Activated naive CD4-positive, alpha-beta T cell treated with anti-CD3 and anti-CD28 coated beads for 36 hours (primary cell): ENCODE measurements around the gene FLOT2. TPM values are rescaled to one million over a fixed set of nuclear protein-coding genes. Genes with fewer than 3 reads are reported as not detected.
"Not testable (repeated sequence)": the region's sequence is repeated elsewhere in the genome, so short reads cannot be mapped to it uniquely, and the experiment has no call there.

Source experiments
- CTCF ChIA-PET: fragments of 350-600 bp; sonication (Branson Sonifier 250); formaldehyde crosslinking; loops from one replicate; lab custom pipeline; 2021; ENCODE audit warnings: antibody characterized with exemption; lab: Charles Lee
- DNase-seq: peaks from one replicate; pipeline ENCODE4 v3.0.0-alpha.2; 2020
- H3K27ac Mint-ChIP-seq: one replicate; pipeline ENCODE4 v1.8.0; 2021; ENCODE audit warnings: mild to moderate bottlenecking, mixed read lengths
- H3K27me3 Mint-ChIP-seq: one replicate; pipeline ENCODE4 v1.8.0; 2021; ENCODE audit warnings: low read depth, mixed read lengths
- H3K36me3 Mint-ChIP-seq: one replicate; pipeline ENCODE4 v1.8.0; 2021; ENCODE audit warnings: low read depth, mixed read lengths
- H3K4me1 Mint-ChIP-seq: one replicate; pipeline ENCODE4 v1.8.0; 2021; ENCODE audit warnings: low read depth, mixed read lengths
- H3K4me3 Mint-ChIP-seq: one replicate; pipeline ENCODE4 v1.8.0; 2021; ENCODE audit warnings: mild to moderate bottlenecking, moderate library complexity, mixed read lengths
- H3K9me3 Mint-ChIP-seq: one replicate; pipeline ENCODE4 v1.8.0; 2021; ENCODE audit warnings: mixed read lengths
- intact Hi-C: fragments of 100-400 bp; cut with micrococcal nuclease; formaldehyde crosslinking; loops from one replicate; pipeline ENCODE4 v1.15.1; 2023
- total RNA-seq, 2 experiments: library from RNA; stranded (reverse); gene quantifications; one replicate each; pipeline ENCODE4 v1.2.3, GENCODE V29; 2021

FLOT2 gene
- total RNA-seq, 2 experiments from 2014 or later = 66.0 to 71.5 TPM

DNA sequence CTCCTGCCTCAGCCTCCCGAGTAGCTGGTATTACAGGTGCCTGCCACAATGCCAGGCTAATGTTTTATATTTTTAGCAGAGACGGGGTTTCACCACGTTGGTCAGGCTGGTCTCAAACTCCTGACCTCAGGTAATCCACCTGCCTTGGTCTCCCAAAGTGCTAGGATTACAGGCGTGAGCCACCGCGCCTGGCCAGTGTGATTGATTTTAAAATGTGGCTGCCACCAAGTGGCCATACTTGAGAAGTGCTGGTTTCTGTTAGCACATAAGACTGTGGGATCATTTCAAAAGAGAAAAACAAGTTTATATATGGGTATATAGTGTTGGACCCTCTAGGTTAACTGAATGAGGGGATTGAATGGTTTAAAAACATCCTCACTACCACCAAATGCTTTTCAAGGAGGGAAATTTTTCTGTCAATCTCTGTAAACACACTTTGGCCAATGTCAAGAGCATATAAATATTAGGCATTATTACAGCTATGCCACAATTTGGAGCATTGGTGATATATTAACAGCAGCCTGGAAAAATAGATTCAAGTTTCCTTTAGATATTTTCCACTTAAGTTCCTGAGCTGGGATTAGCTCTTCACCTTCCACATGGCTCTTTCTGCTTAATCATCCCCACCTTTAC, 18.9 kb upstream of the FLOT2 start:
- peaks cover 63% of the 10 kb centered on the region for H3K36me3 Mint-ChIP-seq
- H3K4me1 Mint-ChIP-seq = peaks cover 13% of the 10 kb centered on the region
- no peak overlapping the region for H3K4me3 Mint-ChIP-seq
- peak overlapping the region; percentile 34 for H3K27ac Mint-ChIP-seq
- H3K9me3 Mint-ChIP-seq = peaks cover 9% of the 10 kb centered on the region
- DNase-seq = peak; percentile 62
- no peaks in the 10 kb centered on the region for H3K27me3 Mint-ChIP-seq
- CTCF ChIA-PET = interaction anchor here (0.5 to 2.9 kb wide), 19 partner anchors 9 to 270 kb away, joined by 3 to 16 read pairs (median 4); partner anchors contain the start of genes FAM222B and TLCD1
- intact Hi-C loops = loop anchor here (1.0 to 2.0 kb wide), 4 partner anchors 20 to 189 kb away; partner anchors contain the start of gene FLOT2

DNA sequence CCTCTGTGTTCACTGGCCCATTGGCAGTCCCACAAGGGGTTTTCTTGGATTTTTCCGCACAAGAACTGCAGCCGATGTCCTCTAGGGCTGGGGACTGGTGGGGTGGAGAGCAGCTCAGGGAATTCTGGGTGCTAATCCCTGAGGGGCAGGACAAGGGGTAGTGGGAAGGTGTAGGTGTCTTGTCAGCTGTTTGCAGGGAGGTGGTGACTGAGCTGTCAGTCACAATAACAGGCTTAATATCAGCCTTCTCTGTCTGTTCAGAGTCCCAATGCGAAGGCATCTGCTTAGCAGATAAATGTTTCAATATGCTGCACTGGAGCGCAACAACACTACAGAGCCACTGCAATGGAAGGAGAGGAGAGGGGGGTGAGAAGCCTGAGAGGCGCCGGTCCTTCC, 15.4 kb upstream of the FLOT2 start:
- Mint-ChIP-seq H3K27me3 (no peaks in the 10 kb centered on the region), H3K27ac (peak overlapping the region; percentile 19), H3K4me1 (peaks cover 13% of the 10 kb centered on the region), H3K4me3 (no peak overlapping the region), H3K36me3 (peaks cover 63% of the 10 kb centered on the region), H3K9me3 (peaks cover 9% of the 10 kb centered on the region)
- CTCF ChIA-PET = interaction anchor here (0.6 to 1.5 kb wide), 7 partner anchors 8 to 149 kb away, joined by 3 to 6 read pairs (median 4); no protein-coding TSS in a partner anchor
- intact Hi-C loops = no loop called here
- no peak for DNase-seq

DNA sequence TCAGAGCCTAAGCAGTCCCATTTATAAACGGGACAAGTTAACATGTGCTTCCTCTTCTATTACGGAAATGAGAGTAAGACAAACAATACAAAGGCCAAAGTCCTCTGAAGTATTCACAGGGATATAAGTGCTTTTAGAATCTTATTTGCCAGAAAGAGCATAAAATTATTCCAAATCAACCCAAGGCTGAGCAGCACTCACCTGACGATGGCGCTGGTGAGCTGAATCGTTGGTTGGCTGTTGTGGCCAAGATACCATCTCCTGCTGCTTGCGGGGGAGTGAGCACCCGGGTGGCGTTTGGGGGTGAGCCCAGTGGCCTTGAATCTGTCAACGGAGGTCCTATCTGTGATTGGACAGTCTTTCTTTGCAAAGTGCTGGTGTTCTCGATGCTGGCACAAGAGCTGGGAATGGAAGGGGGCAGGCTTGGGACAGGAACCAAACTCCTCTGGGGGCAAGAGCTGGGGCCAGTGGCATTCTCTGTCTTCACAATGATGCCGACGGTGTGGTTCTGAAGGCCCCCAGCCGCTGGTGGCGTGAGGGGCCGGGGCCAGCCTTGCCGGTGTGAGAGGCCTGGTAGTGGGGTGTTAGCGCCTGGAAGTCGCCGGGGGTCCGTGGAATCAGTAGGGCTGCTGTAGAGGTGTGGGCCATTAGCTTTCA, 14.9 kb upstream of the FLOT2 start:
- H3K4me1 Mint-ChIP-seq = peaks cover 13% of the 10 kb centered on the region
- peaks cover 58% of the 10 kb centered on the region for H3K36me3 Mint-ChIP-seq
- H3K9me3 Mint-ChIP-seq = peaks cover 9% of the 10 kb centered on the region
- intact Hi-C loops = no loop called here
- peak; percentile 43 for DNase-seq
- no peaks in the 10 kb centered on the region for H3K27me3 Mint-ChIP-seq
- no peak overlapping the region for H3K4me3 Mint-ChIP-seq
- H3K27ac Mint-ChIP-seq = peak overlapping the region; percentile 19
- CTCF ChIA-PET = interaction anchor here (0.6 to 1.5 kb wide), 8 partner anchors 9 to 149 kb away, joined by 3 to 6 read pairs (median 4); no protein-coding TSS in a partner anchor

DNA sequence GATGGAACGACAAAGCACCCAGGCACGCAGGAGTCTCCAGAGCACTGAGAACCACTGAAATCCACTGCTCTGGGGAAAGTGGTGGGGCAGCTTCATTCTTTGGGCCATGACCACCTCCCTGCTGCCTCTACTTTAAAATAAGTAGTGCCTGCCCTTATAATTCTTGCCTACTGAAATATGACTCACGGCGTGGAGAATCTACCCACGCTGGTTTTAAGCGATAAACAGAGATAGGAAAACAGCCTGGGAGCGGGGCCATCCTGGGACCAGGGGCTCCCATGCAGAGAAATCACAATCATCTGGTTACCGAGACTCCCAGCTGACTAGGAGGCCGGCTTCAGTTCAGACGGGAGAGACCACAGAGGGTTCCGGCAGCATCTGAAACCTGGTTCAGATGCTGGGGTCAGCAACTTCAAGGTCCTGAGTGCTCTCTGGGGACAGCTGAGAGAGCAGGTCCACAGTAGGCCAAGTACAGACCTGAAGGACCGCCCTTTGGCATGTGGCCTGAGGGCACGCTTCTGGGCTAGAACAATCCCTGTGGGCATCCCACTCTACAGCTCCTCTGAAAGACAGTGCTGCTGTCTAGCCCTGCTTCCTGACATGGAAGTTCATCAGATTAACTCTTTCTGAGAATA, 14.0 kb upstream of the FLOT2 start:
- Mint-ChIP-seq H3K36me3 (peaks cover 51% of the 10 kb centered on the region), H3K4me3 (no peak overlapping the region), H3K27me3 (no peaks in the 10 kb centered on the region), H3K9me3 (peaks cover 9% of the 10 kb centered on the region), H3K4me1 (peaks cover 13% of the 10 kb centered on the region), H3K27ac (no peak overlapping the region)
- DNase-seq = no peak
- CTCF ChIA-PET = interaction anchor here (0.9 to 1.5 kb wide), 4 partner anchors 9 to 35 kb away, joined by 3 to 6 read pairs (median 4); partner anchors contain the start of gene DHRS13
- intact Hi-C loops = no loop called here

DNA sequence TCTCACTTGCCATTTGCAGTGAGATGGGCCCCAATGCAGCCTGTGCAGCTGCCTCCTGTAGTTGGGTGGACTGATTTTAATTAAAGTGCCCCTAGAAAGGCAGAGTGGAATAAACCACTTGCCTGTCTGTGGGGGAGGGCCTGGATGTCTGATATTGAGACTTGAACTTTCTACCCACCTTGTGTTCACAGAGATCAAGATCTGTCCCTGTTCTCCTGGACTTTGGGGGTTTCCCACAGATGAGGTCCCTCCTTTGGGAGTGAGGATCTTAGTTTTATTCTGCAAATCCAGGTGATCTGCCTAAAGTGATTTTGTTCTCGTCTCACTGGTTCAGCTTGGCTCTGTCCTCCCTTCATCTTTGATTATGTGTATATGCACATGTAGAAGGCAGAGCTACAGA, 13.0 kb upstream of the FLOT2 start:
- CTCF ChIA-PET = interaction anchor here (0.9 to 1.4 kb wide), 5 partner anchors 8 to 184 kb away, joined by 3 to 8 read pairs (median 3); partner anchors contain the start of genes DHRS13 and TLCD1
- no peak overlapping the region for H3K4me3 Mint-ChIP-seq
- H3K27ac Mint-ChIP-seq = no peak overlapping the region
- H3K27me3 Mint-ChIP-seq = no peaks in the 10 kb centered on the region
- peaks cover 9% of the 10 kb centered on the region for H3K4me1 Mint-ChIP-seq
- peaks cover 9% of the 10 kb centered on the region for H3K9me3 Mint-ChIP-seq
- H3K36me3 Mint-ChIP-seq = peaks cover 45% of the 10 kb centered on the region
- intact Hi-C loops = no loop called here
- DNase-seq = no peak

DNA sequence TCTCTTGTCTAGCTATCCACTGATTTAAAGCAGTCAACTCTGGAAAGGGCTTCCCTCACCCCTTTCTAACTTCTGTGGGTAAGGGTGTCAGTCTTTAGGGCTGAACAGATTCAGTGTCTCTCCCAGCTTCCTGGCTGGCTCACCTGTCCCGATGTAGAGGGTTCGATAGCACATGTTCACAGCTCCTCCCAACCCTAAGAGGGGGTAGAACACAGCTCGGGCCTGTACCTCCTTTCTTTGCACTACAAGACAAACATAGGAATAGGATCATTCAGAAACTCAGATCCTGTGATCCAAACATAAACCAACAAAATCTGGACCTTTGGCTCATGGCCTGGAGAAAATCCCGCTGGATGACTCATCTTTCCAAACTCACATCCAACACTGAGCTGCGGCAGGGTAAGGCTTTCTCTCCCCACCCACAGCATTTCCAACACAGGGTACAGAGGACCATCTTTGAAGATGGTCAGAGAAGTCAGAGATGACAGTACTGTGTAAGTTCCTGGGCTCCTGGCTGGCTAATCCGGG, 11.2 kb upstream of the FLOT2 start:
- Mint-ChIP-seq H3K27ac (peak overlapping the region; percentile 26), H3K36me3 (peaks cover 29% of the 10 kb centered on the region), H3K4me1 (no peaks in the 10 kb centered on the region), H3K9me3 (no peaks in the 10 kb centered on the region), H3K4me3 (no peak overlapping the region), H3K27me3 (no peaks in the 10 kb centered on the region)
- CTCF ChIA-PET = interaction anchor here (0.6 to 3.2 kb wide), 5 partner anchors 8 to 182 kb away, joined by 3 to 15 read pairs (median 3); partner anchors contain the start of gene FAM222B
- intact Hi-C loops = no loop called here
- no peak for DNase-seq

DNA sequence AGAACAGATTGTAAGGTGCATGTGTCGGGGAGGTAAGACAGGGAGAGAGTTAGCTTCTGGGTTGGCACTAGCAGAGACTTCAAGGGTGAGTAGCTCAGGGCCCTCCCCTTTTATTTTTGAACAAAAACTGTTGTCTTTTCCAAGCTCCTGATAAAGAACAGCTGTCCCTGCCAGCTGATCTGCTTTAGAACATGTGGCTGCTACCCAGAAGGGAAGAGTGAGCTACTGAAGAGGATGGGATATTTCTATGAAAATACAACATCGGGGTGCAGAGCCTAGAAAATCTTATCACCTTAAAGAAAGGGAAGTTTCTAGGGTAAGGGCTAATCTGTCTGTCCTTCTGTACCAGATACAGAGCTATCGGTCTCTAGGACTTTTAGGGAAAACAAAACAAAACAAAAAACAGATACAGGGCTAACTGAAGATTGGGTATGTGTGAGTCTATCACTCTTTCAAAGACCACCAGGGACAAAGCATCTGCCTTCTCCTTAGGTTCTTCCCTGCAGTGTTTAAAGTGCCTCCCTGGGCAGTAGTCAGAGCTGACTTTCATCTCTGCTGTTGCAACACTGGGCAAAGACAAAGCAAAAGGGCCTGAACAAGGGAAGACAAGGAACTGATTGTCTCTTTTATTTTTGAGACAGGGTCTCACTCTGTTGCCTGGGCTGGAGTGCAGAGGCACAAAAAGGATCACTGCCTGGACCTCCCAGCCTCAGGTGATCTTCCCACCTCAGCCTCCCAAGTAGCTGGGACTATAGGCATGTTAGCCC, 10.4 kb upstream of the FLOT2 start:
- H3K4me3 Mint-ChIP-seq = no peak overlapping the region
- H3K4me1 Mint-ChIP-seq = no peaks in the 10 kb centered on the region
- CTCF ChIA-PET = interaction anchor here (0.6 to 7.1 kb wide), 5 partner anchors 9 to 181 kb away, joined by 3 to 34 read pairs (median 12); partner anchors contain the start of genes NEK8 and TLCD1
- peaks cover 24% of the 10 kb centered on the region for H3K36me3 Mint-ChIP-seq
- no peaks in the 10 kb centered on the region for H3K9me3 Mint-ChIP-seq
- H3K27ac Mint-ChIP-seq = no peak overlapping the region
- DNase-seq = no peak
- intact Hi-C loops = no loop called here
- no peaks in the 10 kb centered on the region for H3K27me3 Mint-ChIP-seq

DNA sequence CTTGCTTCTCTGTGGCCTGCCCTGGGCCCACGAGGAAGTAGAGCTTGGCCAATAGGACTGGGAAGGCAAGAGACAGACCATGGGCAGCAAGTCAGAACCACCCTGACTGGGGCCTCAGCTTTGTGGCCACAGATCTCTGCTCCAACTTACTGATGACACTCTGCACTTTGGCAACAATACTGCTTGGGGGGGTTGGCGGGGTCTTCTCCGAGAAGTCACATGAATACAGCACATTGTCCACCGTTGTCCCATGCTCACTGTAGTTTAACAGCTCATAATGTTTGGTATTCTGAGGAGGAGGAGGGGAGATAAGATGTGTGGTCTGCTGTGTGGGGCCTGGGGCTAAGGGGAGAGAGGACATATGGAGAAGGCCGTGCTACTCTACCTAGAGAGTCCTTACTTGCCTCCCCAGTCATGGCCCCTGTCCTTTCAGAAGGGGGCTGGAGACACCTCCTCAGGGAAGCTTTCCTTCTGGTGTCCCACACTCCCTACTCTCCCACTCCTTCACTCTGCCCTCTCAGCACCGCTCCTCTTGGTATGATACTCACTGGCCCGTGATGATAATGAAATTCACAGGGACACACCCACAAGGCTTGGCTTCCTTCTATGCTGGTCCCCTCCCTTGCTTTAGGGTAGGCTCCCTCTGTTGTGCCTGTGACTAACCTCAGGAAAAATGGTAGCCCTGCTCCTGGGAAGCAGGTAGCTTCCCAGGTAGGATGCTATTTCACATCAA, 9.3 kb upstream of the FLOT2 start:
- Mint-ChIP-seq H3K4me3 (no peak overlapping the region), H3K27me3 (no peaks in the 10 kb centered on the region), H3K4me1 (peaks cover 4% of the 10 kb centered on the region), H3K9me3 (no peaks in the 10 kb centered on the region), H3K27ac (no peak overlapping the region), H3K36me3 (peaks cover 19% of the 10 kb centered on the region)
- intact Hi-C loops = no loop called here
- CTCF ChIA-PET = interaction anchor here (0.6 to 7.1 kb wide), 6 partner anchors 9 to 180 kb away, joined by 3 to 34 read pairs (median 8); partner anchors contain the start of genes NEK8 and TLCD1
- no peak for DNase-seq

DNA sequence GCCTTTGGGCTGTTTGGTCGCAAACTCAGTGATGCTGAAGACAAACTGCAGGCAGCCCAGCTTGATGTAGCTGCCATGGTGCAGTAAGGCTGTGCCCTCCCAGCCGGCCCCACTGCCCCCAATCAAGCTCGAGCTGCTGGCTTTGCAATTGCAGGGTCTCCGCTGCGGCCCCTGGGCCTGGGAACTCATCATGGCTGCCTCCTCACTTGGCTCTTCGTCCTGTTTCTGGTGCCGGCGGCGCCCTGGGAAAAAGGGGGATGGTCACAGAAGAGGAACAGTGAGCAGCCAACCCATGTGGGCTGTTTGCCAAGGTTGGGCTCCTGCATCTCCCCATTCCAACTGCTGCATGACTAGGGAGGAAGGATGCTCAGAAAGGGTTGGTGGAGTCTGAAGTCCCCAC, 8.7 kb upstream of the FLOT2 start:
- Mint-ChIP-seq H3K27me3 (no peaks in the 10 kb centered on the region), H3K4me1 (peaks cover 10% of the 10 kb centered on the region), H3K4me3 (no peak overlapping the region), H3K9me3 (no peaks in the 10 kb centered on the region), H3K27ac (no peak overlapping the region), H3K36me3 (peaks cover 21% of the 10 kb centered on the region)
- DNase-seq = no peak
- intact Hi-C loops = no loop called here
- CTCF ChIA-PET = interaction anchor here (1.2 to 7.1 kb wide), 3 partner anchors 8 to 179 kb away, joined by 4 to 34 read pairs (median 15); partner anchors contain the start of genes NEK8 and TLCD1

DNA sequence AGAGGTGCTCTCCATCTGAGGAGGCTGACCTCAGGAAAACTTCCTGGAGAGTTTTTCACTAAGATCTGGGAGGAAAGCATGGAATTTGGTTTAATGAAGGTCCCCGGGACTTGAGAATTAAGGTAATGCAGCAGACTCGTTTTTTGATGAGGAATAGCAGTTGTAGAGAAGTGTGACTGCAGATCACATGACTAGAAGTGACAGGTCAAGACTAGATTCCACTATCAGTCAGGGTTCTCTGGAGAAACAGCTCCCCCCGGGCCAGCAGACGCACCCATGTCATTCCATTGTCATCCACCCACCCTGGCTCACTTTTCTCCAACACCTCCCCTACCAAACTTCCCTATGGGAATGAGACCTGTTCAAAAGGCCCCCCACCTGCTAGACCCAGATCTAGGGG, 7.3 kb upstream of the FLOT2 start:
- no peaks in the 10 kb centered on the region for H3K9me3 Mint-ChIP-seq
- no peaks in the 10 kb centered on the region for H3K27me3 Mint-ChIP-seq
- peaks cover 20% of the 10 kb centered on the region for H3K4me1 Mint-ChIP-seq
- CTCF ChIA-PET = interaction anchor here (1.2 to 7.1 kb wide), 4 partner anchors 10 to 177 kb away, joined by 3 to 34 read pairs (median 14); partner anchors contain the start of genes NEK8 and TLCD1
- no peak overlapping the region for H3K27ac Mint-ChIP-seq
- DNase-seq = no peak
- H3K4me3 Mint-ChIP-seq = no peak overlapping the region
- intact Hi-C loops = loop anchor here (5.0 kb wide), 1 partner anchor 257 kb away; the partner anchor contains the start of gene BLTP2
- peaks cover 27% of the 10 kb centered on the region for H3K36me3 Mint-ChIP-seq

DNA sequence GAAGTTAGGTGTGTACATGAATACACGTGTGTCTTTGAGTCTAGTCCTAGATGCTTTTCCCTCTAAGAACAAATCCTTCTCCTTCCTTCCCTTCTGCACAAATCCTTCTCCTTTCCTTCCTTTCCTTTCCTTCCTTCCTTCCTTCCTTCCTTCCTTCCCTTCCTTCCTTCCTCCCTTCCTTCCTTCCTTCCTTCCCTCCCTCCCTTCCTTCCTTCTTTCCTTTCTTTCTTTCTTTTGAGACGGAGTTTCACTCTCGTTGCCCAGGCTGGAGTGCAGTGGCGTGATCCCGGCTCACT, 6.0 kb upstream of the FLOT2 start:
- CTCF ChIA-PET = interaction anchor here (0.6 to 7.1 kb wide), 14 partner anchors 10 to 221 kb away, joined by 3 to 34 read pairs (median 5); partner anchors contain the start of genes ERAL1, NEK8, PHF12 and TLCD1
- H3K4me3 Mint-ChIP-seq = peak overlapping the region; percentile 98
- H3K36me3 Mint-ChIP-seq = peaks cover 28% of the 10 kb centered on the region
- not testable (repeated sequence) for H3K27ac Mint-ChIP-seq, H3K9me3 Mint-ChIP-seq, H3K27me3 Mint-ChIP-seq, DNase-seq
- intact Hi-C loops = loop anchor here (1.0 to 5.0 kb wide), 8 partner anchors 11 to 256 kb away; partner anchors contain the start of gene BLTP2
- H3K4me1 Mint-ChIP-seq = peaks cover 30% of the 10 kb centered on the region
